ENCODE measurements around the gene AGPAT4. TPM values are rescaled to one million over a fixed set of nuclear protein-coding genes. Genes with fewer than 3 reads are reported as not detected.

Gene AGPAT4
- total and polyA plus RNA-seq, 4 donors = 3.7 to 32.8 (median 9.7) TPM

GRCh38 chr6:161104966-161105365 is 168.9 kb downstream of the AGPAT4 start:
- H3K9me3 ChIP-seq (ENCODE audit: control insufficient read depth in 4 of 4, insufficient read depth in 3 of 4, low read length in 3 of 4) = no peaks in the 10 kb centered on the region
- H3K27ac ChIP-seq (ENCODE audit: low read depth in 1 of 2, low read length in 1 of 2) = no peak overlapping the region
- DNase-seq (no peak), ATAC-seq (ENCODE audit: insufficient read depth, low FRiP score) (no peak)
- no peak for TF ChIP-seq CTCF (IDR thresholded peaks at IDR 0.05; ENCODE audit: control extremely low read depth, extremely low read depth)
- H3K4me3 ChIP-seq = no peak overlapping the region
- no peak overlapping the region for H3K9ac ChIP-seq (ENCODE audit: insufficient read depth in 1 of 2, low read length in 2 of 2)
- no peaks in the 10 kb centered on the region for H3K27me3 ChIP-seq (ENCODE audit: control insufficient read depth in 3 of 3, insufficient read depth in 3 of 3, low read length in 2 of 3)
- H3K36me3 ChIP-seq (ENCODE audit: control insufficient read depth in 4 of 4, insufficient read depth in 4 of 4, low read length in 4 of 4) = peaks cover 27 to 52% (median 37%) of the 10 kb centered on the region in 4 donors
- H3K4me1 ChIP-seq (ENCODE audit: control insufficient read depth in 5 of 5, insufficient read depth in 5 of 5, low read length in 5 of 5) = no peaks in the 10 kb centered on the region

- no peak for DNase-seq
- WGBS, 2 donors = 94 to 96% methylated on average over 4 of the region's 4 CpGs
- TF ChIP-seq CTCF (IDR thresholded peaks at IDR 0.05; ENCODE audit: control extremely low read depth, extremely low read depth) = no peak
Observed at GRCh38 chr6:161103475-161103874, 170.4 kb downstream of the AGPAT4 start.

GRCh38 chr6:161101517-161101916 is 172.3 kb downstream of the AGPAT4 start:
- peak in 2 of 3 donors; percentile 26 to 29 for DNase-seq
- H3K27ac ChIP-seq (ENCODE audit: low read depth in 1 of 2, low read length in 1 of 2) = no peak overlapping the region
- no peaks in the 10 kb centered on the region for H3K27me3 ChIP-seq (ENCODE audit: control insufficient read depth in 3 of 3, insufficient read depth in 3 of 3, low read length in 2 of 3)
- H3K36me3 ChIP-seq (ENCODE audit: control insufficient read depth in 4 of 4, insufficient read depth in 4 of 4, low read length in 4 of 4) = peaks cover 12 to 34% (median 22%) of the 10 kb centered on the region in 4 donors
- no peak for TF ChIP-seq CTCF (IDR thresholded peaks at IDR 0.05; ENCODE audit: control extremely low read depth, extremely low read depth)
- H3K9ac ChIP-seq (ENCODE audit: insufficient read depth in 1 of 2, low read length in 2 of 2) = no peak overlapping the region
- WGBS, 2 donors = 94 to 95% methylated on average over 7 of the region's 7 CpGs
- H3K9me3 ChIP-seq (ENCODE audit: control insufficient read depth in 4 of 4, insufficient read depth in 3 of 4, low read length in 3 of 4) = no peaks in the 10 kb centered on the region
- ATAC-seq (ENCODE audit: insufficient read depth, low FRiP score) = no peak
- no peak overlapping the region for H3K4me3 ChIP-seq
- H3K4me1 ChIP-seq (ENCODE audit: control insufficient read depth in 5 of 5, insufficient read depth in 5 of 5, low read length in 5 of 5) = no peaks in the 10 kb centered on the region

More at GRCh38 chr6:161103475-161103874, 170.4 kb downstream of the AGPAT4 start:
- Histone ChIP-seq H3K4me3 (no peak overlapping the region), H3K27me3 (ENCODE audit: control insufficient read depth in 3 of 3, insufficient read depth in 3 of 3, low read length in 2 of 3) (no peaks in the 10 kb centered on the region), H3K4me1 (ENCODE audit: control insufficient read depth in 5 of 5, insufficient read depth in 5 of 5, low read length in 5 of 5) (no peaks in the 10 kb centered on the region), H3K36me3 (ENCODE audit: control insufficient read depth in 4 of 4, insufficient read depth in 4 of 4, low read length in 4 of 4) (peaks cover 18 to 43% (median 27%) of the 10 kb centered on the region in 4 donors), H3K27ac (ENCODE audit: low read depth in 1 of 2, low read length in 1 of 2) (no peak overlapping the region), H3K9ac (ENCODE audit: insufficient read depth in 1 of 2, low read length in 2 of 2) (no peak overlapping the region), H3K9me3 (ENCODE audit: control insufficient read depth in 4 of 4, insufficient read depth in 3 of 4, low read length in 3 of 4) (no peaks in the 10 kb centered on the region)
- ATAC-seq (ENCODE audit: insufficient read depth, low FRiP score) = no peak

DNA sequence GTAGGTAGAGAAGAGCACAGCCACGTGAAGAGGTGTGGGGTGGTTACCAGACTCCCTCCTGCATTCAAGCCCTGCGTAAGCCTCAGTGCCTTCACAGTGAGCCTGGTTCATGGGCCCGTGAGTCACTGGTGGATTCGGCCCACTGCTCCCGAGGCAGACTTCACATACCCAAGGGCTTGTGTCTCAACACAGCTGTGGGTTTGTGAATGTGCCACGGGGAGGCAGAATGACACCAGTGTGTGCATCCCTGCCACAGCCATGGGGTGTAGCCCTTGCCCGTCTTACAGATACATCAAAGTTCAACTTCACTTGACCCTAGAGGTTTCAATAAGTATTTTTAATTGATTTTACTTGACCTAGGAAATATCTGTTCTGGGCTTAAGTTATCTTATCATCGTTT is 173.8 kb downstream of the AGPAT4 start:
- Histone ChIP-seq H3K9me3 (ENCODE audit: control insufficient read depth in 4 of 4, insufficient read depth in 3 of 4, low read length in 3 of 4) (no peaks in the 10 kb centered on the region), H3K9ac (ENCODE audit: insufficient read depth in 1 of 2, low read length in 2 of 2) (no peak overlapping the region), H3K4me3 (no peak overlapping the region), H3K27ac (ENCODE audit: low read depth in 1 of 2, low read length in 1 of 2) (no peak overlapping the region), H3K36me3 (ENCODE audit: control insufficient read depth in 4 of 4, insufficient read depth in 4 of 4, low read length in 4 of 4) (peaks cover 12 to 26% (median 20%) of the 10 kb centered on the region in 4 donors), H3K4me1 (ENCODE audit: control insufficient read depth in 5 of 5, insufficient read depth in 5 of 5, low read length in 5 of 5) (no peaks in the 10 kb centered on the region), H3K27me3 (ENCODE audit: control insufficient read depth in 3 of 3, insufficient read depth in 3 of 3, low read length in 2 of 3) (no peaks in the 10 kb centered on the region)
- ATAC-seq (ENCODE audit: insufficient read depth, low FRiP score) (no peak), DNase-seq (no peak)
- WGBS, 2 donors = 87 to 90% methylated on average over 8 of the region's 8 CpGs
- TF ChIP-seq CTCF (IDR thresholded peaks at IDR 0.05; ENCODE audit: control extremely low read depth, extremely low read depth) = no peak

All from lung (tissue), 12 donors.